NB4 (cell line): Measurements from ENCODE around the gene FRMD6.

Experiments used
- CTCF ChIP-seq: IDR thresholded peaks from one replicate; pipeline ENCODE4 v1.5.1; 2012; ENCODE audit warnings: low read depth, low read length
- MAX ChIP-seq: IDR thresholded peaks from 2 replicates; pipeline ENCODE4 v1.6.1; 2011; ENCODE audit warnings: low read depth, low read length
- MYC ChIP-seq: IDR thresholded peaks from 2 replicates; pipeline ENCODE4 v1.6.1; 2011; ENCODE audit warnings: low read depth, low read length
- POLR2A ChIP-seq: IDR thresholded peaks from 2 replicates; pipeline ENCODE4 v1.6.1; 2011; ENCODE audit warnings: mild to moderate bottlenecking; ENCODE audit not compliant: insufficient read length; ENCODE audit errors: extremely low read depth

GRCh38 chr14:51711505-51711904 lies 59.8 kb downstream of the FRMD6 start:
- TF ChIP-seq CTCF = no peak
- TF ChIP-seq POLR2A = no peak
- no peak for TF ChIP-seq MYC
- no peak for TF ChIP-seq MAX
